HG03342 (cell line): ENCODE measurements around the gene RALGAPB.

ENCODE experiments used
- ATAC-seq: cut with Tn5 transposase; IDR thresholded peaks from one replicate; pipeline ENCODE4 v1.9.1; 2021; ENCODE audit warnings: mild to moderate bottlenecking, moderate library complexity; ENCODE audit not compliant: unreplicated experiment

RALGAPB gene

DNA sequence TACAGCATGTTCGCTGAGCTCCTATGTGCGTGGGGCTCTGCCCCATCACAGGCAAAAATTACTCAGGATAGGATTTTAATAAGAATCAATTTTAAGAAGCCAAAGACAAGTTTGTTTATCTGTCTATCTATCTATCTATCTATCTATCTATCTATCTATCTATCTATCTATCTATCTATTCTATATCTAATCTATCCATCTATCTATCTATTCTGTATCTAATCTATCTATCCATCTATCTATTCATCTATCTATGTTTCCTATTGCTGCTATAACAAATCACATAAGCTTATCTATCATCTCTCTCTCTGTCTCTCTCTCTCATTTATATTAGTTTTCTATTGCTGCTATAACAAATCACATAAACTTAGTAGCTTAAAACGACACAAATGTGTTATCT, 130.6 kb downstream of the RALGAPB start:
- ATAC-seq = no peak

DNA sequence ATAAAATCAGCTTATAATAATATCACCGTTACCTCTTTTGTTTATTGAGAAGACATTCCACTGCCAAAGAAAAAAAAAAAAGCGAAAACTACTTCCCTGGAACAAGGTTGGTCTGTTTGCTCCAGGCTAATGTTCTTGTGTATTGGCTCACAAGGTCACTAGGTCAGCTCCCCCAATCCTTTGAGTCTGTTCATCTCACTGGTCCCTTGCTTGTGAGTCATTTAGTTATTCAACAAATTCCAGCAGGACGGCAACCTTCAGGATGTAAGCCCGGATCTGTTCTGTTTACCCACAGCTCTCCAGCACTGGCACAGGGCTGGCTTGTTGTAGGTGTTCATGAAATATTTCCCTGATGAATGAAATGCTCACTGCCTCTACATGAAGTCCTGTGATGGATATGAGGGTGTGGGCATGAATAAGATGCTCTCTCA, 132.2 kb downstream of the RALGAPB start:
- no peak for ATAC-seq

DNA sequence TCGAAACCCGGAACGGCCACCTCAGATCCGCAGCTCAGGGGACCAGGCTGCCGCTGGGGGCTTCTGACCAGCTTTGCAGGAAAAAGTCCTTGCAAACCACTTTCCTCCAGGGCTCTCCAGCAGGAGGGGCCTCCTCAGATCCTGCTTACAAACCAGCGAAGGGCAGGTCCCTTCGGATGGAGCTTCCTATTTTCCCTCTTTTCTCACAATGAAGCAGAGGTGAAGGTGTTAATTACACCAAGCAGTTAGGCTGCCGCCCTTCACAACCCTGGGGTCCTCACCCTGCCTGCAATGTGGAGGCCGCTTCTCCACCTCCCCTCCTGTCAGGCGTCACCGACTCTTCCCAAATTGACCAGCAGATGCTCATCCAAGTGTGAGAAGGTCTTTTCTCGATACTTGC, 134.7 kb downstream of the RALGAPB start:
- ATAC-seq = no peak

DNA sequence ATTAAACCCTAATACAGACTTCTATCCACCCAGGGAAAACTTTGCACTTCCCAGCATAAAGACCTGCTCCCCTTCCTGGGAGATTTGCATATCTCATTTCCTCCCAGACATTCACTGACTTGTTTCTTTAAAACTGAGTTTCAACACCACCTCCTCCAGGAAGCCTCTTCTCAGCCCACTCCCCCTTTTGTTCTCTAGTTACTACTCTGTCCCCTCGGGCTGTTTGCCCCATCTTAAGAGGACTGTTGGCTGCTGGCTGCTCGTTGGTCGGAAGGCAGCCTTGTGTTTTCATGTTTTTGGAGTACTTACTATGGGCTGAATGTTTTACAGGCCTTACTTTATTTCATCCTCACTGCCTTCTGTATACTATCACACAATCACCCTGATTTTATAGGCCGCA, 135.5 kb downstream of the RALGAPB start:
- ATAC-seq = no peak

GRCh38 chr20:38609815-38610214, 137.2 kb downstream of the RALGAPB start:
- no peak for ATAC-seq

DNA sequence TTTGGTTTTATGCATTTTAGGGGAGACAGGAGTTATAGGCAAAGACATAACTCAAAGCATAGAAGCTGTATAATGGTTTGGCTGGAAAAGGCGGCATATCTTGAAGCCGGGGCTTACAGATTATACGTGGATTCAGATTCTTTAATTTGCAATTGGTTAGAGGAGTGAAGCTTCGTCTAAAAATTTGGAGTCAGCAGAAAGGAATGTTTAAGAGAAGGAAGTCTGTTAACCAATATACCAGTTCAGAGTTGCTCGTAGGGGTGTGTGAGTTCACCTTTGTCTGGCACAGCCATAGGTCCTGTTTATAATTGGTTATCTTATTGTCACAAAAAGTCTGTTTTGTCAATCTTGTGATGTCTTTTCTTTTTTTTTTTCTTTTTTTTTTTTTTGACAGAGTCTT, 137.9 kb downstream of the RALGAPB start:
- no peak for ATAC-seq

GRCh38 chr20:38612751-38613515, 140.3 kb downstream of the RALGAPB start:
- no peak for ATAC-seq

GRCh38 chr20:38615283-38615682, 142.6 kb downstream of the RALGAPB start:
- no peak for ATAC-seq

GRCh38 chr20:38616457-38616856, 143.8 kb downstream of the RALGAPB start:
- ATAC-seq = no peak

- no peak for ATAC-seq
Observed at GRCh38 chr20:38617011-38617829, 144.6 kb downstream of the RALGAPB start.

DNA sequence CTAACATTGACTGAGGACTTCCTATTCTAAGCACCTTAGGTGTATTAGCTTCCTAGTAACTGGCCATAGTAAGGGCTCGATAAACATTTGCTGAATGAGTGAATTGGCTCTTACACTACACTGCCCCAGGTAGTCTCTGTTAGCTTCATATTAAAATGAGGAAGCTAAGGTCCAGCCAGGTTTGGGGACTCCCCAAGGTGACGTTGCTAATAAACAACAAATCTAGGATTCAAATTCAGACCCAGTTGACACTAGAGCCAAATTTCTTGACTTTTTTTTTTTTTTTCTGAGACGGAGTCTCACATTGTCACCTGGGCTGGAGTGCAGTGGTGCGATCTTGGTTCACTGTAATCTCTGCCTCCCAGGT, 145.2 kb downstream of the RALGAPB start:
- no peak for ATAC-seq

- no peak for ATAC-seq
Observed at GRCh38 chr20:38620441-38620840, 147.8 kb downstream of the RALGAPB start.

DNA sequence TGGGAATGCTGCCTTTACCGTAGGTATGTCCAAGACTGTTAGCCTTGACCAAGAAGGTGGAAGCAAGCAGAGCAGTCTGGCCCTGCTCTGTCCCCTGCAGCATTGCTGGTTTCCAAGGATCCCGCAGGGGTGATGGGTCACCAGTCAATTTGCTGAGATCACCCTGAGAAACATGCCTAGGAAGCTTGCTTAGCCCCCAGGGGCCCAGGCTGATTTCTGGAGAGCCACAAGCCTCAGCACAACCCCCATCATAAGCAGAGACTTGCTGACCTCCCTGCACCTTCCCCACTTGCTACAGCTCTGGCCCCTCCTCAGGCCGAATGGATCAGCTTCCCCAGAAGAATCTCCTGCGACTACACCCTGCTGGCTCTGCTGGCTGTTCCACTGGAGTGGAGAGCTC, 150.4 kb downstream of the RALGAPB start:
- ATAC-seq = no peak

GRCh38 chr20:38624084-38624483, 151.4 kb downstream of the RALGAPB start:
- no peak for ATAC-seq

DNA sequence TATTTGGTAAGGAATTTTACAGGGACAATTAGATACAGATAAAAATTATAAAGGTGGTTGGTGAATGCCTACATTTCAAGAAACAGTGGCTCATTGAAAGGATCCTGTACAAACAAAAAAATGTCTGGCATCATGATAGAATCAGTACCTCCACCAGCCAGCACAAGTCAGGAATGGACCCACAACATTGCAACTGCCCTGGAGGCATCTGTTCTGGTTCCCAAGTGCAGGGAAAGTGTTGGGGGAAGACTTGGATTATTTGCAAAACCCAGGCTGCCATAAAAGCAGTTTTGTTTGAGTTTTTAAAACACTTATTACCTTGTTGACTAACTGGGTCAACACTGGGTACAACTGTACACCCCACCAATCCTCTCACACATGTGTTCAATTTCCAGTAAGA, 153.3 kb downstream of the RALGAPB start:
- ATAC-seq = no peak

- no peak for ATAC-seq
Observed at GRCh38 chr20:38626921-38627659, 154.4 kb downstream of the RALGAPB start.
